Peyer's patch (tissue), 4 donors: ENCODE data around the gene ZC3H18.

Source experiments
- CTCF ChIP-seq, 6 experiments: fragments of 450-650 bp in 4 of 6; fragments of 200-600 bp in 2 of 6; sonication (generic) in 1 of 6; IDR thresholded peaks; one replicate each; pipeline ENCODE4 v1.5.1; 2017 to 2019; ENCODE audit warnings: antibody characterized with exemption in 6 of 6, mild to moderate bottlenecking in 3 of 6, moderate library complexity in 1 of 6
- POLR2A ChIP-seq, 2 donors: fragments of 450-650 bp; IDR thresholded peaks; one replicate each; pipeline ENCODE4 v1.5.1; 2017; ENCODE audit warnings: antibody characterized with exemption in 2 of 2, mild to moderate bottlenecking in 2 of 2, moderate library complexity in 2 of 2

- TF ChIP-seq POLR2A (IDR thresholded peaks at IDR 0.05) (no peak), CTCF (IDR thresholded peaks at IDR 0.05) (no peak)
These were observed 21.2 kb upstream of the ZC3H18 start for GRCh38 chr16:88548985-88549384.
